NCI-H774 (cell line): ENCODE data around the gene GALNT9.
"Not testable (repeated sequence)": the region's sequence is repeated elsewhere in the genome, so short reads cannot be mapped to it uniquely, and the experiment has no call there.

Experiments
- DNase-seq: peaks from one replicate; lab custom pipeline; 2025; lab: John Stamatoyannopoulos, UW

The GALNT9 gene

GRCh38 chr12:132155771-132156572, 173.4 kb downstream of the GALNT9 start:
- DNase-seq, result no peak

GRCh38 chr12:132154941-132155770, 174.2 kb downstream of the GALNT9 start:
- DNase-seq, result no peak

GRCh38 chr12:132154341-132154761, 175.0 kb downstream of the GALNT9 start:
- DNase-seq, result no peak

GRCh38 chr12:132153501-132154340, 175.7 kb downstream of the GALNT9 start:
- DNase-seq, result peak; percentile 78

- no peak for DNase-seq
Observed at GRCh38 chr12:132152953-132153352, 176.4 kb downstream of the GALNT9 start.

GRCh38 chr12:132152411-132152821, 177.0 kb downstream of the GALNT9 start:
- no peak for DNase-seq

GRCh38 chr12:132151766-132152410, 177.5 kb downstream of the GALNT9 start:
- DNase-seq, result no peak

GRCh38 chr12:132151145-132151765, 178.1 kb downstream of the GALNT9 start:
- DNase-seq, result no peak

- DNase-seq, result no peak
Observed at GRCh38 chr12:132150780-132151144, 178.6 kb downstream of the GALNT9 start.

GRCh38 chr12:132149526-132149925, 179.9 kb downstream of the GALNT9 start:
- DNase-seq, result not testable (repeated sequence)

- no peak for DNase-seq
Observed at GRCh38 chr12:132148368-132149045, 180.9 kb downstream of the GALNT9 start.

- no peak for DNase-seq
Observed at GRCh38 chr12:132147423-132148367, 181.7 kb downstream of the GALNT9 start.

- DNase-seq, result no peak
Observed at GRCh38 chr12:132146772-132147422, 182.5 kb downstream of the GALNT9 start.
